Karpas-422 (cell line): ENCODE data around the gene DNMT3A. TPM values are rescaled to one million over a fixed set of nuclear protein-coding genes. Genes with fewer than 3 reads are reported as not detected.

Experiments
- DNase-seq: peaks from one replicate; pipeline ENCODE4 v3.0.0-alpha.2; 2015
- H2AFZ ChIP-seq: fragments of 200-600 bp; sonication (generic); 2 replicates; pipeline ENCODE4 v1.6.1; 2014; ENCODE audit warnings: antibody characterized with exemption, low read length, mixed read lengths
- H3K27ac ChIP-seq: fragments of 200-600 bp; sonication (generic); 2 replicates; pipeline ENCODE4 v1.5.1; 2014; ENCODE audit warnings: mild to moderate bottlenecking, low read length, moderate library complexity
- H3K27me3 ChIP-seq: fragments of 200-600 bp; sonication (generic); 2 replicates; pipeline ENCODE4 v1.6.1; 2014; ENCODE audit warnings: low read length, mixed read lengths
- H3K36me3 ChIP-seq: fragments of 200-600 bp; sonication (generic); 2 replicates; pipeline ENCODE4 v1.6.1; 2014; ENCODE audit warnings: low read length, mixed read lengths; ENCODE audit not compliant: insufficient read depth
- H3K4me1 ChIP-seq: fragments of 200-600 bp; sonication (generic); 2 replicates; pipeline ENCODE4 v1.6.1; 2014; ENCODE audit warnings: mild to moderate bottlenecking, low read length, mixed read lengths
- H3K4me2 ChIP-seq: fragments of 200-600 bp; sonication (generic); 2 replicates; pipeline ENCODE4 v1.6.1; 2014; ENCODE audit warnings: low read length, low read depth, mild to moderate bottlenecking; ENCODE audit not compliant: poor library complexity, severe bottlenecking
- H3K4me3 ChIP-seq: fragments of 200-600 bp; sonication (generic); 2 replicates; pipeline ENCODE4 v1.5.1; 2014; ENCODE audit warnings: mild to moderate bottlenecking, antibody characterized with exemption, low read length, mixed read lengths
- H3K79me2 ChIP-seq: fragments of 200-600 bp; sonication (generic); 2 replicates; pipeline ENCODE4 v1.6.1; 2014; ENCODE audit warnings: mild to moderate bottlenecking, low read length, mixed read lengths
- H3K9ac ChIP-seq: fragments of 200-600 bp; sonication (generic); 2 replicates; pipeline ENCODE4 v1.6.0; 2014; ENCODE audit warnings: low read length
- H3K9me2 ChIP-seq: fragments of 200-600 bp; sonication (generic), shearing (Covaris generic); replicated peaks from 2 replicates; pipeline ENCODE4 v1.6.0; 2014; ENCODE audit warnings: mild to moderate bottlenecking, low read length, moderate library complexity; ENCODE audit not compliant: insufficient read depth
- H3K9me3 ChIP-seq: fragments of 300-700, 200-600 bp; sonication (generic); 2 replicates; pipeline ENCODE4 v1.6.1; 2014; ENCODE audit warnings: low read length, mixed read lengths
- H4K20me1 ChIP-seq: fragments of 200-600 bp; sonication (generic); 2 replicates; pipeline ENCODE4 v1.6.1; 2014; ENCODE audit warnings: mild to moderate bottlenecking, antibody characterized with exemption, low read length, low read depth; ENCODE audit not compliant: insufficient read depth
- total RNA-seq: library from RNA; depleted of rRNA; stranded (reverse); fragments of >200 nt; shearing (Covaris generic); gene quantifications from 2 replicates; pipeline ENCODE4 v1.2.3, GENCODE V29; 2014; ENCODE audit warnings: low replicate concordance

Gene DNMT3A
- total RNA-seq, 1 experiment from 2014 or later = 0.97 TPM

GRCh38 chr2:25361261-25362048, 19.7 kb upstream of the DNMT3A start:
- Histone ChIP-seq H3K9me3 (no peaks in the 10 kb centered on the region), H2AFZ (no peak overlapping the region), H3K4me1 (peaks cover 14% of the 10 kb centered on the region), H3K27me3 (no peaks in the 10 kb centered on the region), H3K79me2 (no peaks in the 10 kb centered on the region), H3K4me3 (no peak overlapping the region), H4K20me1 (no peaks in the 10 kb centered on the region), H3K4me2 (no peak overlapping the region), H3K27ac (no peak overlapping the region), H3K9me2 (no peaks in the 10 kb centered on the region), H3K9ac (no peak overlapping the region), H3K36me3 (no peaks in the 10 kb centered on the region)
- no peak for DNase-seq

DNA sequence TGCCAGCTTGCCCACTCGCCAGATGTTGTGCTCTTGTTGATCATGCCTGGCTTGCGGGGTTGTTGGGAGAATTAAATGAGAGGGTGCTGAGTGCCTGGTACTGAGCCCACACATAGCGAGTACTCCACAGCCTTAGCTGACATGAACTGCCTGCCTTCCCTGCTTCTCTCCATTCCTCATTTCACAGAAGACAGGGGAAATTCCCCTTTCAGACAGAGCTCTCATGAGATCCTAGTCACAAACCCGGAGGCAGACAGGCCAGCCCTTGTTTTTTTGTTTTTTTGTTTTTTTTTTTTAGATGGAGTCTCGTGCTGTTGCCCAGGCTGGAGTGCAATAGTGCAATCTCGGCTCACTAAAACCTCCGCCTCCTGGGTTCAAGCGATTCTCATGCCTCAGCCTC, 17.1 kb upstream of the DNMT3A start:
- Histone ChIP-seq H4K20me1 (no peaks in the 10 kb centered on the region), H3K79me2 (no peaks in the 10 kb centered on the region)

GRCh38 chr2:25358249-25358815, 16.6 kb upstream of the DNMT3A start:
- Histone ChIP-seq H3K9ac (no peak overlapping the region), H3K4me2 (no peak overlapping the region), H3K9me2 (no peaks in the 10 kb centered on the region), H3K27ac (no peak overlapping the region), H3K27me3 (no peaks in the 10 kb centered on the region), H3K36me3 (no peaks in the 10 kb centered on the region), H3K4me3 (no peak overlapping the region), H3K79me2 (no peaks in the 10 kb centered on the region), H4K20me1 (no peaks in the 10 kb centered on the region), H3K9me3 (no peaks in the 10 kb centered on the region), H2AFZ (no peak overlapping the region), H3K4me1 (peaks cover 14% of the 10 kb centered on the region)
- no peak for DNase-seq

More for the DNA sequence above, 17.1 kb upstream of the DNMT3A start:
- Histone ChIP-seq H3K9ac (no peak overlapping the region), H3K27ac (no peak overlapping the region), H3K9me3 (no peaks in the 10 kb centered on the region), H3K9me2 (no peaks in the 10 kb centered on the region), H3K4me3 (no peak overlapping the region), H2AFZ (no peak overlapping the region), H3K36me3 (no peaks in the 10 kb centered on the region), H3K27me3 (no peaks in the 10 kb centered on the region), H3K4me2 (no peak overlapping the region), H3K4me1 (peaks cover 14% of the 10 kb centered on the region)
- DNase-seq = no peak

DNA sequence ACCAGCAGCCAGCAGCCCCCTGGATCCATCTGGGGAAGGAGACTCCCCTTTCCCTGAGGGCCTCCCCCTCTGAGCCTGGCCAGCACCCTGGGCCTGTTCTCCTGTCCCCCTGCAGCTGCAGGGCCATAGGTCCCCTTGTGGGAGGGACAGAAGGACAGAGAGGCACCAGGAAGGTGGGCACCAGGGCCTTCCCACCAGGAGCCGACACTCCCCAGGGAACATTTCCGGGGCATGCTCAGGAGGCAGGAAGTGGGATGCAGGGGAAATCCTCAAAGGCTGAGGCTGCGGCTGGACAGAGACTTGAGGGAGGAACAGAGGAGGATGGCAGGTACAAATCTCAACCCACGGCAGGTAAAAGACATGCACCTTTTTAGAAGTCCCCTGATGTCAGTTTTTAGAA, 14.4 kb upstream of the DNMT3A start:
- no peak overlapping the region for H3K9ac ChIP-seq
- H3K36me3 ChIP-seq = no peaks in the 10 kb centered on the region
- H3K4me2 ChIP-seq = no peak overlapping the region
- H3K9me3 ChIP-seq = no peaks in the 10 kb centered on the region
- no peaks in the 10 kb centered on the region for H3K9me2 ChIP-seq
- H3K27me3 ChIP-seq = no peaks in the 10 kb centered on the region
- no peak overlapping the region for H3K27ac ChIP-seq
- no peaks in the 10 kb centered on the region for H3K4me1 ChIP-seq
- DNase-seq = no peak
- no peak overlapping the region for H2AFZ ChIP-seq
- H3K4me3 ChIP-seq = no peak overlapping the region
- H3K79me2 ChIP-seq = no peaks in the 10 kb centered on the region
- no peaks in the 10 kb centered on the region for H4K20me1 ChIP-seq

- Histone ChIP-seq H3K36me3 (no peaks in the 10 kb centered on the region), H3K4me2 (no peak overlapping the region), H3K27ac (no peak overlapping the region), H3K79me2 (no peaks in the 10 kb centered on the region), H3K9ac (no peak overlapping the region), H3K4me1 (no peaks in the 10 kb centered on the region), H3K27me3 (no peaks in the 10 kb centered on the region), H3K4me3 (no peak overlapping the region), H3K9me2 (no peaks in the 10 kb centered on the region), H3K9me3 (no peaks in the 10 kb centered on the region), H2AFZ (no peak overlapping the region), H4K20me1 (no peaks in the 10 kb centered on the region)
- no peak for DNase-seq
Measured at GRCh38 chr2:25355270-25355669, 13.5 kb upstream of the DNMT3A start.

DNA sequence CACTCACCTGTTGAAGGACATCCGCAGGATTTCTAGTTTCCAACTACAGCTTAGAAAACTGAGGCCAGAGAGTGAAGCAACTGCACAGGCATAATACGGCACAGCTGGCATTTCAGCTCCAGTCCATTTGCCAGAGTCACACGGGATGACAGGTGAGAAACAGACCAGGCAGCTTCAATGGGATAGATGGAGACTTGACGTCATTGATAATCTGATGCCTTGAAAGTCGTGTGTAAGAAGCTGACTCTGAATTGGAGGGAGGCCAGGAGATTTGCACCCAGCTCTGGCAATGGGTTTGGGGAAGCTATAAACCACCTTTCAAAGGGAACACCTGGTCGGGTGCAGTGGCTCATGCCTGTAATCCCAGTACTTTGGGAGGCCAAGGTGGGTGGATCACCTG, 12.4 kb upstream of the DNMT3A start:
- no peak overlapping the region for H2AFZ ChIP-seq

DNA sequence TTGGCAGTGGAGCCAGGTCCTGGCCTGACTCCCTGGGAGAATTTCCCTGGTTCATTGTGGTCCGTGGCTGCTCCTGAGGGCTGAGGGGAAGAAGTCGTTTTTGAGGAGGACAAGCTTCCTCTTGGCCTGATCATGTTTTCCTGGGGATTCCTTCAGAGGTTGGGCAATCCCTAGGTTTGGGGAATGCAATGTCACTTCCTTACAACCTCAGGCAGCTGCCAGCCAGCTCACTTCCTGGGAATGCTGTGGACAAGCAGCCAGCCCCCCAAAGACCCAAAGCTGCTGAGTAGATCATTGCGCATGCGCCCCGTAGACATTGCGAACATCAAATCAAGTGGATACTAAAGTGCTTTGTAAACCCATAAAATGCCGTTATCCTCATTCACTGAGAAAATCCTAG, 7.7 kb upstream of the DNMT3A start:
- H3K36me3 ChIP-seq = no peaks in the 10 kb centered on the region
- no peak overlapping the region for H3K4me3 ChIP-seq
- H3K27ac ChIP-seq = no peak overlapping the region
- no peaks in the 10 kb centered on the region for H3K27me3 ChIP-seq
- H3K9me3 ChIP-seq = no peaks in the 10 kb centered on the region
- H3K4me2 ChIP-seq = no peak overlapping the region
- no peak overlapping the region for H3K9ac ChIP-seq
- DNase-seq = no peak
- no peaks in the 10 kb centered on the region for H4K20me1 ChIP-seq
- no peaks in the 10 kb centered on the region for H3K4me1 ChIP-seq
- H3K79me2 ChIP-seq = no peaks in the 10 kb centered on the region
- H3K9me2 ChIP-seq = no peaks in the 10 kb centered on the region
- no peak overlapping the region for H2AFZ ChIP-seq

More for the DNA sequence above, 12.4 kb upstream of the DNMT3A start:
- Histone ChIP-seq H3K9ac (no peak overlapping the region), H3K4me2 (no peak overlapping the region), H3K9me2 (no peaks in the 10 kb centered on the region), H3K4me3 (no peak overlapping the region), H3K27ac (no peak overlapping the region), H3K4me1 (no peaks in the 10 kb centered on the region), H4K20me1 (no peaks in the 10 kb centered on the region), H3K9me3 (no peaks in the 10 kb centered on the region), H3K27me3 (no peaks in the 10 kb centered on the region), H3K36me3 (no peaks in the 10 kb centered on the region), H3K79me2 (no peaks in the 10 kb centered on the region)
- no peak for DNase-seq

GRCh38 chr2:25347846-25348245, 6.1 kb upstream of the DNMT3A start:
- H3K27me3 ChIP-seq = no peaks in the 10 kb centered on the region
- 0 out of 2 replicates have a peak, but pooled peaks cover 2% of the 10 kb centered on the region for H4K20me1 ChIP-seq
- H3K4me2 ChIP-seq = no peak overlapping the region
- H3K4me3 ChIP-seq = no peak overlapping the region
- H3K9me3 ChIP-seq = no peaks in the 10 kb centered on the region
- no peak overlapping the region for H3K9ac ChIP-seq
- no peaks in the 10 kb centered on the region for H3K79me2 ChIP-seq
- H3K9me2 ChIP-seq = no peaks in the 10 kb centered on the region
- no peaks in the 10 kb centered on the region for H3K36me3 ChIP-seq
- H3K27ac ChIP-seq = no peak overlapping the region
- no peak overlapping the region for H2AFZ ChIP-seq
- no peak for DNase-seq
- no peaks in the 10 kb centered on the region for H3K4me1 ChIP-seq
